Naive thymus-derived CD4-positive, alpha-beta T cell (primary cell): ENCODE results near the gene NTM. TPM values are rescaled to one million over a fixed set of nuclear protein-coding genes. Genes with fewer than 3 reads are reported as not detected.

Experiments
- ATAC-seq: fragments of 150-1000 bp; cut with Tn5 transposase; 2 replicates; pipeline ENCODE4 v1.10.0; 2021; ENCODE audit warnings: mild to moderate bottlenecking, moderate library complexity
- CTCF ChIA-PET: fragments of 350-600 bp; sonication (Branson Sonifier 250); formaldehyde crosslinking; loops from one replicate; lab custom pipeline; 2021; ENCODE audit warnings: antibody characterized with exemption; lab: Charles Lee
- POLR2A ChIA-PET: fragments of 350-600 bp; sonication (Branson Sonifier 250); formaldehyde crosslinking; loops from one replicate; lab custom pipeline; 2021; ENCODE audit warnings: antibody characterized with exemption, inconsistent platforms; lab: Charles Lee
- DNase-seq, 9 donors: peaks; one replicate each; pipeline versions ENCODE4 v3.0.0 to v3.0.0-alpha.2; 2020 to 2022; ENCODE audit warnings: mixed read lengths in 1 of 9
- H3K27ac ChIP-seq: one replicate; pipeline ENCODE4 v1.7.0; 2013; ENCODE audit warnings: mild to moderate bottlenecking, low read depth, low read length, moderate library complexity
- H3K27me3 ChIP-seq, 2 donors: one replicate each; pipeline ENCODE4 v1.7.0; 2013; ENCODE audit warnings: low read length in 2 of 2, mild to moderate bottlenecking in 2 of 2, moderate library complexity in 2 of 2; ENCODE audit not compliant: control insufficient read depth in 2 of 2, insufficient read depth in 2 of 2
- H3K36me3 ChIP-seq, 3 experiments: 1 replicate in 2 of 3; 2 replicates in 1 of 3; pipeline ENCODE4 v1.7.0; 2013; ENCODE audit warnings: low read length in 3 of 3, mild to moderate bottlenecking in 3 of 3, moderate library complexity in 1 of 3; ENCODE audit not compliant: insufficient read depth in 3 of 3, control insufficient read depth in 2 of 3
- H3K4me1 ChIP-seq, 2 donors: one replicate each; pipeline ENCODE4 v1.7.0; 2013; ENCODE audit warnings: low read length in 2 of 2, mild to moderate bottlenecking in 2 of 2, moderate library complexity in 1 of 2; ENCODE audit not compliant: control insufficient read depth in 2 of 2, insufficient read depth in 2 of 2
- H3K4me3 ChIP-seq: 2 replicates; pipeline ENCODE4 v1.7.0; 2013; ENCODE audit warnings: mild to moderate bottlenecking, low read length
- H3K9me3 ChIP-seq, 3 experiments: 1 replicate in 2 of 3; 2 replicates in 1 of 3; pipeline ENCODE4 v1.7.0; 2013; ENCODE audit warnings: low read length in 3 of 3; ENCODE audit not compliant: control insufficient read depth in 2 of 3
- H3K27ac Mint-ChIP-seq, 9 donors: one replicate each; pipeline ENCODE4 v1.8.0; 2020 to 2022; ENCODE audit warnings: mixed read lengths in 9 of 9, mild to moderate bottlenecking in 8 of 9, moderate library complexity in 5 of 9, inconsistent platforms in 2 of 9
- H3K27me3 Mint-ChIP-seq, 5 donors: one replicate each; pipeline ENCODE4 v1.8.0; 2021 to 2022; ENCODE audit warnings: mixed read lengths in 5 of 5, mild to moderate bottlenecking in 1 of 5
- H3K36me3 Mint-ChIP-seq, 5 donors: one replicate each; pipeline ENCODE4 v1.8.0; 2020 to 2022; ENCODE audit warnings: mixed read lengths in 5 of 5, mild to moderate bottlenecking in 3 of 5, inconsistent platforms in 1 of 5
- H3K4me1 Mint-ChIP-seq, 7 donors: one replicate each; pipeline ENCODE4 v1.8.0; 2020 to 2022; ENCODE audit warnings: mixed read lengths in 7 of 7, mild to moderate bottlenecking in 3 of 7, inconsistent platforms in 1 of 7
- H3K4me3 Mint-ChIP-seq, 10 donors: one replicate each; pipeline ENCODE4 v1.8.0; 2020 to 2022; ENCODE audit warnings: mild to moderate bottlenecking in 10 of 10, mixed read lengths in 10 of 10, moderate library complexity in 6 of 10, inconsistent platforms in 2 of 10
- H3K9me3 Mint-ChIP-seq, 11 donors: one replicate each; pipeline ENCODE4 v1.8.0; 2020 to 2022; ENCODE audit warnings: mixed read lengths in 11 of 11, mild to moderate bottlenecking in 4 of 11, inconsistent platforms in 1 of 11, moderate library complexity in 1 of 11
- intact Hi-C, 2 donors: fragments of 100-400 bp; cut with micrococcal nuclease; formaldehyde crosslinking; loops; one replicate each; pipeline ENCODE4 v1.15.1; 2023
- polyA plus RNA-seq, 2 donors: library from polyadenylated mRNA; unstranded; fragments of 300-500 nt; fragmentation: Illumina TruSeq; gene quantifications; one replicate each; pipeline ENCODE4 v1.2.3, GENCODE V29; 2021
- total RNA-seq, 6 experiments: library from RNA in 5 of 6; stranded (reverse) in 5 of 6; gene quantifications; 1 replicate in 5 of 6; 2 replicates in 1 of 6; pipeline ENCODE4 v1.2.3 and lab custom pipeline; 2021 to 2026

Gene NTM
- total and polyA plus RNA-seq, 7 experiments from 2014 or later, result not detected

GRCh38 chr11:131689049-131689925, 318.9 kb downstream of the NTM start:
- Histone ChIP-seq H3K36me3 (no peaks in the 10 kb centered on the region), H3K9me3 (no peaks in the 10 kb centered on the region), H3K27me3 (no peaks in the 10 kb centered on the region), H3K4me3 (no peak overlapping the region), H3K4me1 (no peaks in the 10 kb centered on the region), H3K27ac (no peak overlapping the region)
- H3K27ac Mint-ChIP-seq, result no peak overlapping the region
- ChIA-PET POLR2A (no interaction called here), CTCF (no interaction called here)
- peaks cover 0 to 2% (median 0%) of the 10 kb centered on the region in 5 donors for H3K36me3 Mint-ChIP-seq
- H3K4me1 Mint-ChIP-seq, result peaks cover 0 to 6% (median 4%) of the 10 kb centered on the region in 7 donors
- peaks cover 4 to 33% (median 30%) of the 10 kb centered on the region in 5 donors for H3K27me3 Mint-ChIP-seq
- peaks cover 0 to 8% (median 0%) of the 10 kb centered on the region in 11 donors for H3K9me3 Mint-ChIP-seq
- DNase-seq (no peak), ATAC-seq (no peak)
- intact Hi-C loops, result no loop called here
- H3K4me3 Mint-ChIP-seq, result no peak overlapping the region

- ChIA-PET POLR2A (no interaction called here), CTCF (interaction anchor here (1.2 kb wide), 1 partner anchor 25 kb away, joined by 3 read pairs; no protein-coding TSS in a partner anchor)
- Histone ChIP-seq H3K9me3 (no peaks in the 10 kb centered on the region), H3K27ac (no peak overlapping the region), H3K36me3 (no peaks in the 10 kb centered on the region), H3K4me3 (no peak overlapping the region), H3K27me3 (no peaks in the 10 kb centered on the region), H3K4me1 (no peaks in the 10 kb centered on the region)
- Mint-ChIP-seq H3K27ac (peak overlapping the region in 1 of 9 donors; percentile 58), H3K27me3 (peaks cover 9 to 42% (median 35%) of the 10 kb centered on the region in 5 donors), H3K9me3 (peaks cover 0 to 9% (median 0%) of the 10 kb centered on the region in 11 donors), H3K4me3 (no peak overlapping the region), H3K4me1 (peaks cover 0 to 9% (median 7%) of the 10 kb centered on the region in 7 donors), H3K36me3 (peaks cover 0 to 6% (median 0%) of the 10 kb centered on the region in 5 donors)
- intact Hi-C loops, result no loop called here
- DNase-seq (no peak), ATAC-seq (no peak)
These were observed 319.9 kb downstream of the NTM start for GRCh38 chr11:131690362-131690761.

GRCh38 chr11:131690776-131691175, 320.4 kb downstream of the NTM start:
- Mint-ChIP-seq H3K4me3 (no peak overlapping the region), H3K27me3 (peaks cover 9 to 43% (median 35%) of the 10 kb centered on the region in 5 donors), H3K9me3 (peaks cover 0 to 9% (median 0%) of the 10 kb centered on the region in 11 donors), H3K27ac (peak overlapping the region in 1 of 9 donors; percentile 58), H3K4me1 (peaks cover 0 to 9% (median 7%) of the 10 kb centered on the region in 7 donors), H3K36me3 (peaks cover 0 to 6% (median 0%) of the 10 kb centered on the region in 5 donors)
- Histone ChIP-seq H3K27me3 (no peaks in the 10 kb centered on the region), H3K9me3 (no peaks in the 10 kb centered on the region), H3K4me3 (no peak overlapping the region), H3K4me1 (no peaks in the 10 kb centered on the region), H3K36me3 (no peaks in the 10 kb centered on the region), H3K27ac (no peak overlapping the region)
- DNase-seq, result no peak
- intact Hi-C loops, result no loop called here
- ATAC-seq, result no peak
- ChIA-PET CTCF (interaction anchor here (1.2 kb wide), 1 partner anchor 25 kb away, joined by 3 read pairs; no protein-coding TSS in a partner anchor), POLR2A (no interaction called here)

GRCh38 chr11:131691181-131692041, 321.0 kb downstream of the NTM start:
- H3K27me3 ChIP-seq, result no peaks in the 10 kb centered on the region
- CTCF ChIA-PET, result interaction anchor here (0.6 to 1.2 kb wide), 2 partner anchors 26 to 310 kb away, joined by 3 read pairs; no protein-coding TSS in a partner anchor
- Mint-ChIP-seq H3K4me3 (no peak overlapping the region), H3K36me3 (peaks cover 0 to 6% (median 0%) of the 10 kb centered on the region in 5 donors), H3K4me1 (peaks cover 0 to 9% (median 7%) of the 10 kb centered on the region in 7 donors), H3K9me3 (peaks cover 0 to 9% (median 0%) of the 10 kb centered on the region in 11 donors), H3K27me3 (peaks cover 9 to 47% (median 38%) of the 10 kb centered on the region in 5 donors), H3K27ac (no peak overlapping the region)
- no peaks in the 10 kb centered on the region for H3K36me3 ChIP-seq
- no peaks in the 10 kb centered on the region for H3K4me1 ChIP-seq
- POLR2A ChIA-PET, result no interaction called here
- intact Hi-C loops, result no loop called here
- ATAC-seq, result peak; percentile 67
- H3K9me3 ChIP-seq, result no peaks in the 10 kb centered on the region
- DNase-seq, result peak in 1 of 9 donors; percentile 43
- no peak overlapping the region for H3K27ac ChIP-seq
- H3K4me3 ChIP-seq, result no peak overlapping the region

- peaks cover 0 to 9% (median 7%) of the 10 kb centered on the region in 7 donors for H3K4me1 Mint-ChIP-seq
- no peak overlapping the region for H3K27ac Mint-ChIP-seq
- ChIA-PET POLR2A (no interaction called here), CTCF (no interaction called here)
- peaks cover 0 to 6% (median 0%) of the 10 kb centered on the region in 5 donors for H3K36me3 Mint-ChIP-seq
- no peaks in the 10 kb centered on the region for H3K27me3 ChIP-seq
- H3K9me3 ChIP-seq, result no peaks in the 10 kb centered on the region
- H3K36me3 ChIP-seq, result no peaks in the 10 kb centered on the region
- peaks cover 0 to 9% (median 0%) of the 10 kb centered on the region in 11 donors for H3K9me3 Mint-ChIP-seq
- H3K4me3 ChIP-seq, result no peak overlapping the region
- H3K4me1 ChIP-seq, result no peaks in the 10 kb centered on the region
- no peak overlapping the region for H3K27ac ChIP-seq
- peaks cover 9 to 51% (median 41%) of the 10 kb centered on the region in 5 donors for H3K27me3 Mint-ChIP-seq
- no peak for DNase-seq
- no peak for ATAC-seq
- intact Hi-C loops, result no loop called here
- no peak overlapping the region for H3K4me3 Mint-ChIP-seq
These were observed 321.7 kb downstream of the NTM start for GRCh38 chr11:131692151-131692550.

GRCh38 chr11:131692961-131693360, 322.5 kb downstream of the NTM start:
- peaks cover 0 to 6% (median 0%) of the 10 kb centered on the region in 5 donors for H3K36me3 Mint-ChIP-seq
- intact Hi-C loops, result no loop called here
- CTCF ChIA-PET, result no interaction called here

More at GRCh38 chr11:131692961-131693360, 322.5 kb downstream of the NTM start:
- no peak overlapping the region for H3K4me3 Mint-ChIP-seq
- ATAC-seq, result no peak
- H3K9me3 Mint-ChIP-seq, result peaks cover 0 to 9% (median 0%) of the 10 kb centered on the region in 11 donors
- H3K4me1 Mint-ChIP-seq, result peaks cover 0 to 9% (median 7%) of the 10 kb centered on the region in 7 donors
- no peaks in the 10 kb centered on the region for H3K4me1 ChIP-seq
- H3K27me3 ChIP-seq, result no peaks in the 10 kb centered on the region
- no peak for DNase-seq
- H3K4me3 ChIP-seq, result no peak overlapping the region
- no peaks in the 10 kb centered on the region for H3K9me3 ChIP-seq
- H3K27me3 Mint-ChIP-seq, result peaks cover 9 to 56% (median 48%) of the 10 kb centered on the region in 5 donors
- POLR2A ChIA-PET, result no interaction called here
- H3K27ac ChIP-seq, result no peak overlapping the region
- H3K27ac Mint-ChIP-seq, result no peak overlapping the region
- H3K36me3 ChIP-seq, result no peaks in the 10 kb centered on the region
